ENCODE data around the gene E2F6. TPM values are rescaled to one million over a fixed set of nuclear protein-coding genes. Genes with fewer than 3 reads are reported as not detected.

E2F6 gene
- total and polyA plus RNA-seq, 2 of the 13 experiments (the other 11 are each of a cell fraction or from before 2014, with no cell fraction given) = 27.3 to 36.0 TPM

DNA sequence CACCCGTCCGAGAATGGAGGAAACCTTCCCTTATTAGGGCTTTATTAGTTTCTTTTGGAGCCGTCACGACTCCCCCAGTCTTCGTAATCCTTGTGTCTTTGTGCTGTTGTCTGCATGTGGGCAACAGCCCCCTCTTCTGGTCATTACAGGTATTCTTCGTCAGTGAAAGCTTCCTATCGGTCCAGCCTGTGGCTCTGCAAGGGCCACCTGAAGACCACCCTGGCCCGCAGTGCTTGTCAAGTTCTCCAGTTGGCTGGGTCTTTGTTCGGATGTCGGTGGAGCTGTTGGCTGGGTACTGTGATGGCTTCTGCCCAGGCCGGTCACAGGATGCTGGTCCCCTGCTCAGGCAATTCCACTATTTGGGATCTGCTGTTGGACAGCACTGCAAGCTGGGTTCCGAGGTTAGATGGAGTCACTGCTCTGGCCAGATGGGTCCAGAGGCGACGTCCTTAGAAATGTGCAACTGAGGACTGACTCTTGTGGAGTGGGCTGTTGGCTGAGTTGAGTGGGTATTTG, 19.2 kb downstream of the E2F6 start (continued):
- TF ChIP-seq, protein P1, sequence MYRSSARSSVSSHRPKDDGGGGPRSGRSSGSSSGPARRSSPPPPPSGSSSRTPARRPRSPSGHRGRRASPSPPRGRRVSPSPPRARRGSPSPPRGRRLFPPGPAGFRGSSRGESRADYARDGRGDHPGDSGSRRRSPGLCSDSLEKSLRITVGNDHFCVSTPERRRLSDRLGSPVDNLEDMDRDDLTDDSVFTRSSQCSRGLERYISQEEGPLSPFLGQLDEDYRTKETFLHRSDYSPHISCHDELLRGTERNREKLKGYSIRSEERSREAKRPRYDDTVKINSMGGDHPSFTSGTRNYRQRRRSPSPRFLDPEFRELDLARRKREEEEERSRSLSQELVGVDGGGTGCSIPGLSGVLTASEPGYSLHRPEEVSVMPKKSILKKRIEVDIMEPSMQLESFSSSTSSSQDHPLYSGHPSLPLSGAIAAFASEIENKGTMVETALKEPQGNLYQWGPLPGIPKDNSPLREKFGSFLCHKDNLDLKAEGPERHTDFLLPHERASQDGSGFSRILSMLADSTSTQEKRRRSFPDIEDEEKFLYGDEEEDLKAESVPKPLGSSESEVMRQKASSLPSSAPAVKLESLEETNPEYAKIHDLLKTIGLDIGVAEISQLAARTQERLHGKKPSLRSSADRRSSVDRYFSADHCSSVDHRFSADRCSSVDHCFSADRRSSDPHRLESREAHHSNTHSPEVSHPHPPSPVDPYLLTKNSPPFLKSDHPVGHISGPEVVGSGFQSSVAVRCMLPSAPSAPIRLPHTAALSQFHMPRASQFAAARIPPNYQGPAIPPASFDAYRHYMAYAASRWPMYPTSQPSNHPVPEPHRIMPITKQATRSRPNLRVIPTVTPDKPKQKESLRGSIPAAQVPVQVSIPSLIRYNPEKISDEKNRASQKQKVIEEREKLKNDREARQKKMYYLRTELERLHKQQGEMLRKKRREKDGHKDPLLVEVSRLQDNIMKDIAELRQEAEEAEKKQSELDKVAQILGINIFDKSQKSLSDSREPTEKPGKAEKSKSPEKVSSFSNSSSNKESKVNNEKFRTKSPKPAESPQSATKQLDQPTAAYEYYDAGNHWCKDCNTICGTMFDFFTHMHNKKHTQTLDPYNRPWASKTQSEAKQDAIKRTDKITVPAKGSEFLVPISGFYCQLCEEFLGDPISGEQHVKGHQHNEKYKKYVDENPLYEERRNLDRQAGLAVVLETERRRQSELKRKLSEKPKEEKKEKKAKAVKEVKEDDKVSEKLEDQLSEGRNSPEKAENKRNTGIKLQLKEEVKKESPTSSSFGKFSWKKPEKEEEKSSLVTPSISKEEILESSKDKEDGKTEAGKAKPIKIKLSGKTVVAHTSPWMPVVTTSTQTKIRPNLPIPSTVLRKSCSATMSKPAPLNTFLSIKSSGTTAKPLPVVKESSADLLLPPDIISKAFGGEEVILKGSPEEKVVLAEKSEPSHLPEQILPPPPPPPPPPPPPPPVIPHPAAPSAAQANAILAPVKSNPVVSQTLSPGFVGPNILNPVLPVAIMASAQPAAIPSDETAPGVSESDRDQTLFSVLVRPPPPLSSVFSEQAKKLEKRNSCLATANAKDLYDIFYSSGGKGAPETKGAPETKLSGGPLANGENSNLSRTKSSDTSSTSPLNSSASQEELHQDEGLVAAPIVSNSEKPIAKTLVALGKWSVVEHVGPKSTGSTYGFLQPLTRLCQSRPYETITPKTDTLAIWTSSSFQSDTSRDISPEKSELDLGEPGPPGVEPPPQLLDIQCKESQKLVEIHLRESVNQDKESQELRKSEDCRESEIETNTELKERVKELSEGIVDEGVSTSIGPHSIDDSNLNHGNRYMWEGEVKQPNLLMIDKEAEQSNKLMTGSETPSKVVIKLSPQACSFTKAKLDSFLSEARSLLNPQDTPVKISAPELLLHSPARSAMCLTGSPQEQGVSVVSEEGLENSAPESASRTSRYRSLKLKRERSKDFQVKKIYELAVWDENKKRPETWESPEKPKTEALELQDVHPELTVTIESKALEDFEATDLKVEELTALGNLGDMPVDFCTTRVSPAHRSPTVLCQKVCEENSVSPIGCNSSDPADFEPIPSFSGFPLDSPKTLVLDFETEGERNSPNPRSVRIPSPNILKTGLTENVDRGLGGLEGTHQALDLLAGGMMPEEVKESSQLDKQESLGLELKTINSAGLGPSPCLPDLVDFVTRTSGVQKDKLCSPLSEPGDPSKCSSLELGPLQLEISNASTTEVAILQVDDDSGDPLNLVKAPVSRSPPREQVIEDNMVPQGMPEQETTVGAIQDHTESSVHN (CRISPR knock-in tag; IDR thresholded peaks at IDR 0.05) = 0 out of 2 replicates have a peak, but pooled peaks have one; percentile 36
- TF ChIP-seq ZNF253 (CRISPR knock-in tag; IDR thresholded peaks at IDR 0.05; ENCODE audit: borderline replicate concordance) = no peak
- 0 out of 2 replicates have a peak, but pooled peaks have one; percentile 24 for TF ChIP-seq ELF1 (CRISPR knock-in tag; IDR thresholded peaks at IDR 0.05)
- no peak for TF ChIP-seq HOXA7 (CRISPR knock-in tag; IDR thresholded peaks at IDR 0.05)
- TF ChIP-seq ATF7-NPFF (CRISPR knock-in tag; IDR thresholded peaks at IDR 0.05; ENCODE audit: low read depth) = no peak
- TF ChIP-seq, protein P2, sequence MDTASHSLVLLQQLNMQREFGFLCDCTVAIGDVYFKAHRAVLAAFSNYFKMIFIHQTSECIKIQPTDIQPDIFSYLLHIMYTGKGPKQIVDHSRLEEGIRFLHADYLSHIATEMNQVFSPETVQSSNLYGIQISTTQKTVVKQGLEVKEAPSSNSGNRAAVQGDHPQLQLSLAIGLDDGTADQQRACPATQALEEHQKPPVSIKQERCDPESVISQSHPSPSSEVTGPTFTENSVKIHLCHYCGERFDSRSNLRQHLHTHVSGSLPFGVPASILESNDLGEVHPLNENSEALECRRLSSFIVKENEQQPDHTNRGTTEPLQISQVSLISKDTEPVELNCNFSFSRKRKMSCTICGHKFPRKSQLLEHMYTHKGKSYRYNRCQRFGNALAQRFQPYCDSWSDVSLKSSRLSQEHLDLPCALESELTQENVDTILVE (CRISPR knock-in tag; IDR thresholded peaks at IDR 0.05) = 0 out of 2 replicates have a peak, but pooled peaks have one; percentile 27
- TF ChIP-seq, protein P3, sequence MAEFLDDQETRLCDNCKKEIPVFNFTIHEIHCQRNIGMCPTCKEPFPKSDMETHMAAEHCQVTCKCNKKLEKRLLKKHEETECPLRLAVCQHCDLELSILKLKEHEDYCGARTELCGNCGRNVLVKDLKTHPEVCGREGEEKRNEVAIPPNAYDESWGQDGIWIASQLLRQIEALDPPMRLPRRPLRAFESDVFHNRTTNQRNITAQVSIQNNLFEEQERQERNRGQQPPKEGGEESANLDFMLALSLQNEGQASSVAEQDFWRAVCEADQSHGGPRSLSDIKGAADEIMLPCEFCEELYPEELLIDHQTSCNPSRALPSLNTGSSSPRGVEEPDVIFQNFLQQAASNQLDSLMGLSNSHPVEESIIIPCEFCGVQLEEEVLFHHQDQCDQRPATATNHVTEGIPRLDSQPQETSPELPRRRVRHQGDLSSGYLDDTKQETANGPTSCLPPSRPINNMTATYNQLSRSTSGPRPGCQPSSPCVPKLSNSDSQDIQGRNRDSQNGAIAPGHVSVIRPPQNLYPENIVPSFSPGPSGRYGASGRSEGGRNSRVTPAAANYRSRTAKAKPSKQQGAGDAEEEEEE (CRISPR knock-in tag; IDR thresholded peaks at IDR 0.05; ENCODE audit: borderline replicate concordance) = no peak
- TF ChIP-seq, protein P4, sequence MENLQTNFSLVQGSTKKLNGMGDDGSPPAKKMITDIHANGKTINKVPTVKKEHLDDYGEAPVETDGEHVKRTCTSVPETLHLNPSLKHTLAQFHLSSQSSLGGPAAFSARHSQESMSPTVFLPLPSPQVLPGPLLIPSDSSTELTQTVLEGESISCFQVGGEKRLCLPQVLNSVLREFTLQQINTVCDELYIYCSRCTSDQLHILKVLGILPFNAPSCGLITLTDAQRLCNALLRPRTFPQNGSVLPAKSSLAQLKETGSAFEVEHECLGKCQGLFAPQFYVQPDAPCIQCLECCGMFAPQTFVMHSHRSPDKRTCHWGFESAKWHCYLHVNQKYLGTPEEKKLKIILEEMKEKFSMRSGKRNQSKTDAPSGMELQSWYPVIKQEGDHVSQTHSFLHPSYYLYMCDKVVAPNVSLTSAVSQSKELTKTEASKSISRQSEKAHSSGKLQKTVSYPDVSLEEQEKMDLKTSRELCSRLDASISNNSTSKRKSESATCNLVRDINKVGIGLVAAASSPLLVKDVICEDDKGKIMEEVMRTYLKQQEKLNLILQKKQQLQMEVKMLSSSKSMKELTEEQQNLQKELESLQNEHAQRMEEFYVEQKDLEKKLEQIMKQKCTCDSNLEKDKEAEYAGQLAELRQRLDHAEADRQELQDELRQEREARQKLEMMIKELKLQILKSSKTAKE (CRISPR knock-in tag; IDR thresholded peaks at IDR 0.05; ENCODE audit: borderline replicate concordance) = no peak
- no peak for TF ChIP-seq GPN1 (CRISPR knock-in tag; IDR thresholded peaks at IDR 0.05; ENCODE audit: borderline replicate concordance)
- TF ChIP-seq STAG1 (CRISPR knock-in tag; IDR thresholded peaks at IDR 0.05) = peak; percentile 98
- TF ChIP-seq ZNF10 (CRISPR knock-in tag; IDR thresholded peaks at IDR 0.05; ENCODE audit: borderline replicate concordance, low read depth) = no peak
- TF ChIP-seq ZNF891 (CRISPR knock-in tag; IDR thresholded peaks at IDR 0.05) = peak; percentile 69; the same call in 1 of the 2 replicates
- no peak for TF ChIP-seq ZNF878 (CRISPR knock-in tag; IDR thresholded peaks at IDR 0.05)
- peak; percentile 32; the same call in 1 of the 2 replicates for TF ChIP-seq ZMYM4 (CRISPR knock-in tag; IDR thresholded peaks at IDR 0.05)
- peak; percentile 91 for TF ChIP-seq SMC3 (IDR thresholded peaks at IDR 0.05; ENCODE audit: low read length)
- TF ChIP-seq NFKB2 (CRISPR knock-in tag; IDR thresholded peaks at IDR 0.05; ENCODE audit: borderline replicate concordance) = peak; percentile 67; the same call in 1 of the 2 replicates
- TF ChIP-seq TBP (CRISPR knock-in tag; IDR thresholded peaks at IDR 0.05) = no peak

Data from HepG2 (cell line).